H1 (cell line): ENCODE data around the gene FBXO46.

Experiments
- KDM1A ChIP-seq: fragments of 200-600, 300-600 bp; sonication (generic); IDR thresholded peaks from 2 replicates; pipeline ENCODE4 v1.7.1; 2016; ENCODE audit warnings: mild to moderate bottlenecking, low read length, borderline replicate concordance
- POLR2A ChIP-seq, 2 experiments: IDR thresholded peaks; 1 replicate in 1 of 2; 2 replicates in 1 of 2; pipeline ENCODE4 v1.6.1; 2011; ENCODE audit warnings: low read depth in 2 of 2, low read length in 2 of 2, mild to moderate bottlenecking in 2 of 2; ENCODE audit errors: control extremely low read depth in 1 of 2

GRCh38 chr19:45693106-45693788 lies 37.4 kb downstream of the FBXO46 start:
- 0 out of 3 replicates have a peak, but pooled peaks of 1 of the 2 experiments have one; percentile 12 for TF ChIP-seq POLR2A (IDR thresholded peaks at IDR 0.05; ENCODE audit: control extremely low read depth in 1 of 2, low read depth in 2 of 2, low read length in 2 of 2)
- no peak for TF ChIP-seq KDM1A
